ENCODE measurements around the gene MDK. TPM values are rescaled to one million over a fixed set of nuclear protein-coding genes. Genes with fewer than 3 reads are reported as not detected.

MDK gene
- total and polyA plus RNA-seq, 2 experiments from 2014 or later = 388 to 477 TPM

GRCh38 chr11:46339816-46340215 is 41.7 kb upstream of the MDK start (continued):
- TF ChIP-seq, protein P1, sequence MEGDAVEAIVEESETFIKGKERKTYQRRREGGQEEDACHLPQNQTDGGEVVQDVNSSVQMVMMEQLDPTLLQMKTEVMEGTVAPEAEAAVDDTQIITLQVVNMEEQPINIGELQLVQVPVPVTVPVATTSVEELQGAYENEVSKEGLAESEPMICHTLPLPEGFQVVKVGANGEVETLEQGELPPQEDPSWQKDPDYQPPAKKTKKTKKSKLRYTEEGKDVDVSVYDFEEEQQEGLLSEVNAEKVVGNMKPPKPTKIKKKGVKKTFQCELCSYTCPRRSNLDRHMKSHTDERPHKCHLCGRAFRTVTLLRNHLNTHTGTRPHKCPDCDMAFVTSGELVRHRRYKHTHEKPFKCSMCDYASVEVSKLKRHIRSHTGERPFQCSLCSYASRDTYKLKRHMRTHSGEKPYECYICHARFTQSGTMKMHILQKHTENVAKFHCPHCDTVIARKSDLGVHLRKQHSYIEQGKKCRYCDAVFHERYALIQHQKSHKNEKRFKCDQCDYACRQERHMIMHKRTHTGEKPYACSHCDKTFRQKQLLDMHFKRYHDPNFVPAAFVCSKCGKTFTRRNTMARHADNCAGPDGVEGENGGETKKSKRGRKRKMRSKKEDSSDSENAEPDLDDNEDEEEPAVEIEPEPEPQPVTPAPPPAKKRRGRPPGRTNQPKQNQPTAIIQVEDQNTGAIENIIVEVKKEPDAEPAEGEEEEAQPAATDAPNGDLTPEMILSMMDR (conservative IDR thresholded peaks at IDR 0.05; ENCODE audit: low read depth in 2 of 2) = no peak

DNA sequence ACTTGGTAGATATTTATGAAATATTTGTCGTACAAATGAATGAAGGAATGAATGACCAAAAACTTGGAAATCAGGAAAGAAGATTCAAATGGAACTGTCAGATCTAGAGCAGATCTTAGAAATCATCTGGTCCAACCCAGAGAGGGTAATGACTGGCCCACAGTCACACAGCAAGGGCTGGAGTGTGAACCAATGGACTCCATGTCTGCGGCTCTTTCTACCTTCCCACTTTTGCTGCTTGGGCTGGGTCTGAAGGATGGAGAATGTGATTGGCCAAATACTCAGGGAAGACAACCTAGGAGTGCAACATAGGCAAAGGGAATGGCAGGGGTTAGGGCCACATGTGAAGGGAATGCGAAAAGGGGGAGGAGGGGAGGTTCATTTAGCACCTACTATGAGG is 40.0 kb upstream of the MDK start:
- Histone ChIP-seq H3K4me1 (ENCODE audit: insufficient read depth) (peaks cover 93% of the 10 kb centered on the region), H3F3A (replicated peaks; ENCODE audit: low read depth) (peaks cover 27% of the 10 kb centered on the region), H2AFZ (0 out of 2 replicates have a peak overlapping the region, but pooled peaks have one; percentile 45), H3K9me2 (ENCODE audit: insufficient read depth) (no peaks in the 10 kb centered on the region), H3K27ac (ENCODE audit: low read depth) (peak overlapping the region; percentile 84; the same call in 1 of the 2 replicates), H3K27me3 (ENCODE audit: insufficient read depth) (peaks cover 2% of the 10 kb centered on the region; the same call in 1 of the 2 replicates), H3K79me2 (replicated peaks; ENCODE audit: insufficient read depth) (no peaks in the 10 kb centered on the region), H4K20me1 (replicated peaks; ENCODE audit: insufficient read depth) (no peaks in the 10 kb centered on the region), H3K4me3 (no peak overlapping the region), H3K4me2 (peak overlapping the region; percentile 76; the same call in 1 of the 2 replicates), H3K36me3 (ENCODE audit: insufficient read depth) (no peaks in the 10 kb centered on the region)
- Mint-ChIP-seq H3K27ac (peak overlapping the region; percentile 32; the same call in 1 of the 2 replicates), H3K9me3 (no peaks in the 10 kb centered on the region; the same call in 2 of the 3 replicates), H3K27me3 (ENCODE audit: insufficient read depth, low read depth, poor library complexity) (peaks cover 29% of the 10 kb centered on the region), H3K4me1 (peaks cover 91% of the 10 kb centered on the region), H3K36me3 (ENCODE audit: low read depth) (no peaks in the 10 kb centered on the region; the same call in 2 of the 3 replicates), H3K4me3 (no peak overlapping the region; the same call in 2 of the 3 replicates)
- DNase-seq (ENCODE audit: low spot score) = no peak
- ATAC-seq = no peak
- TF ChIP-seq ZNF462 (CRISPR knock-in tag; IDR thresholded peaks at IDR 0.05) = no peak
- TF ChIP-seq STAT1 (IDR thresholded peaks at IDR 0.05; ENCODE audit: unreplicated experiment) = no peak
- no peak for TF ChIP-seq ZNF114 (CRISPR knock-in tag; IDR thresholded peaks at IDR 0.05)
- TF ChIP-seq, protein P2, sequence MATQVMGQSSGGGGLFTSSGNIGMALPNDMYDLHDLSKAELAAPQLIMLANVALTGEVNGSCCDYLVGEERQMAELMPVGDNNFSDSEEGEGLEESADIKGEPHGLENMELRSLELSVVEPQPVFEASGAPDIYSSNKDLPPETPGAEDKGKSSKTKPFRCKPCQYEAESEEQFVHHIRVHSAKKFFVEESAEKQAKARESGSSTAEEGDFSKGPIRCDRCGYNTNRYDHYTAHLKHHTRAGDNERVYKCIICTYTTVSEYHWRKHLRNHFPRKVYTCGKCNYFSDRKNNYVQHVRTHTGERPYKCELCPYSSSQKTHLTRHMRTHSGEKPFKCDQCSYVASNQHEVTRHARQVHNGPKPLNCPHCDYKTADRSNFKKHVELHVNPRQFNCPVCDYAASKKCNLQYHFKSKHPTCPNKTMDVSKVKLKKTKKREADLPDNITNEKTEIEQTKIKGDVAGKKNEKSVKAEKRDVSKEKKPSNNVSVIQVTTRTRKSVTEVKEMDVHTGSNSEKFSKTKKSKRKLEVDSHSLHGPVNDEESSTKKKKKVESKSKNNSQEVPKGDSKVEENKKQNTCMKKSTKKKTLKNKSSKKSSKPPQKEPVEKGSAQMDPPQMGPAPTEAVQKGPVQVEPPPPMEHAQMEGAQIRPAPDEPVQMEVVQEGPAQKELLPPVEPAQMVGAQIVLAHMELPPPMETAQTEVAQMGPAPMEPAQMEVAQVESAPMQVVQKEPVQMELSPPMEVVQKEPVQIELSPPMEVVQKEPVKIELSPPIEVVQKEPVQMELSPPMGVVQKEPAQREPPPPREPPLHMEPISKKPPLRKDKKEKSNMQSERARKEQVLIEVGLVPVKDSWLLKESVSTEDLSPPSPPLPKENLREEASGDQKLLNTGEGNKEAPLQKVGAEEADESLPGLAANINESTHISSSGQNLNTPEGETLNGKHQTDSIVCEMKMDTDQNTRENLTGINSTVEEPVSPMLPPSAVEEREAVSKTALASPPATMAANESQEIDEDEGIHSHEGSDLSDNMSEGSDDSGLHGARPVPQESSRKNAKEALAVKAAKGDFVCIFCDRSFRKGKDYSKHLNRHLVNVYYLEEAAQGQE (IDR thresholded peaks at IDR 0.05; ENCODE audit: unreplicated experiment) = no peak
- no peak for TF ChIP-seq POLR2AphosphoS5 (IDR thresholded peaks at IDR 0.05; ENCODE audit: low read depth)
- no peak for TF ChIP-seq NANOG (IDR thresholded peaks at IDR 0.05; ENCODE audit: borderline replicate concordance)
- no peak for TF ChIP-seq EZH2 (IDR thresholded peaks at IDR 0.05; ENCODE audit: low read depth, unreplicated experiment)
- TF ChIP-seq EZH2phosphoT487 (IDR thresholded peaks at IDR 0.05; ENCODE audit: unreplicated experiment) = no peak
- no peak for TF ChIP-seq ETS1 (IDR thresholded peaks at IDR 0.05)
- TF ChIP-seq ZNF331 (CRISPR knock-in tag; IDR thresholded peaks at IDR 0.05; ENCODE audit: low read depth) = no peak
- no peak for TF ChIP-seq JUNB (IDR thresholded peaks at IDR 0.05; ENCODE audit: unreplicated experiment)
- TF ChIP-seq CREB1 (CRISPR knock-in tag; IDR thresholded peaks at IDR 0.05; ENCODE audit: low read depth) = no peak

All from GM23338 (cell line).